Measurements from ENCODE around the gene CAPN3. TPM values are rescaled to one million over a fixed set of nuclear protein-coding genes. Genes with fewer than 3 reads are reported as not detected.

The CAPN3 gene
- polyA plus RNA-seq, 1 donor (not counting 4 experiments of a cell fraction or from before 2014, with no cell fraction given): 15.8 TPM

DNA sequence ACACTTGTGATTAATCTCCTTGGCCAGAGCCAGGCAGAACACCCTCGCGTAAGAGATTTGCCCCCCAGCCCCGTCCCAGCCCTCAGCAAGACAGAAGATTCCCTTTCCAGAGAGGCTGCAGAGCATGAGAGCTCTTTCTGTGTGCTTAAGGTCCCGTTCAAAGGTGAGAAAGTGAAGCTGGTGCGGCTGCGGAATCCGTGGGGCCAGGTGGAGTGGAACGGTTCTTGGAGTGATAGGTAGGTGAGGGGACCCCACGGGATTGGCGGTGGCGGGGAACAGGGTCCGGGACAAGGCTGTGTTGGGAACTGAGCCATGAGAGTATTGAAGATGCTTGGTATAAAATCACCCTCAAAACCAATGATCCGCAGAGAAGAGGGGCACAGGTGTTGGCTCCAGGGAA, 34.8 kb downstream of the CAPN3 start:
- peaks cover 0 to 5% of the 10 kb centered on the region in 2 experiments for H3K36me3 ChIP-seq (ENCODE audit: control insufficient read depth in 2 of 2, extremely low read depth in 1 of 2, insufficient read depth in 2 of 2, low read length in 2 of 2)
- H3K4me1 ChIP-seq (ENCODE audit: control insufficient read depth, extremely low read depth, insufficient read depth, low read length): no peaks in the 10 kb centered on the region
- H3K9me1 ChIP-seq (ENCODE audit: control insufficient read depth, extremely low read depth, insufficient read depth, low read length): no peaks in the 10 kb centered on the region
- DNase-seq (ENCODE audit: low read depth, low spot score) (no peak), FAIRE-seq (no peak)
- H3K79me2 ChIP-seq (ENCODE audit: control insufficient read depth, insufficient read depth, low read length): no peaks in the 10 kb centered on the region
- H3K27ac ChIP-seq (ENCODE audit: control insufficient read depth, insufficient read depth, low read length): no peak overlapping the region
- H2AFZ ChIP-seq (ENCODE audit: control insufficient read depth, low read length): no peak overlapping the region
- no peak overlapping the region for H3K9ac ChIP-seq (ENCODE audit: control insufficient read depth, extremely low read depth, insufficient read depth, low read length)
- TF ChIP-seq EZH2 (IDR thresholded peaks at IDR 0.05; ENCODE audit: low read length): no peak
- TF ChIP-seq, protein P1, sequence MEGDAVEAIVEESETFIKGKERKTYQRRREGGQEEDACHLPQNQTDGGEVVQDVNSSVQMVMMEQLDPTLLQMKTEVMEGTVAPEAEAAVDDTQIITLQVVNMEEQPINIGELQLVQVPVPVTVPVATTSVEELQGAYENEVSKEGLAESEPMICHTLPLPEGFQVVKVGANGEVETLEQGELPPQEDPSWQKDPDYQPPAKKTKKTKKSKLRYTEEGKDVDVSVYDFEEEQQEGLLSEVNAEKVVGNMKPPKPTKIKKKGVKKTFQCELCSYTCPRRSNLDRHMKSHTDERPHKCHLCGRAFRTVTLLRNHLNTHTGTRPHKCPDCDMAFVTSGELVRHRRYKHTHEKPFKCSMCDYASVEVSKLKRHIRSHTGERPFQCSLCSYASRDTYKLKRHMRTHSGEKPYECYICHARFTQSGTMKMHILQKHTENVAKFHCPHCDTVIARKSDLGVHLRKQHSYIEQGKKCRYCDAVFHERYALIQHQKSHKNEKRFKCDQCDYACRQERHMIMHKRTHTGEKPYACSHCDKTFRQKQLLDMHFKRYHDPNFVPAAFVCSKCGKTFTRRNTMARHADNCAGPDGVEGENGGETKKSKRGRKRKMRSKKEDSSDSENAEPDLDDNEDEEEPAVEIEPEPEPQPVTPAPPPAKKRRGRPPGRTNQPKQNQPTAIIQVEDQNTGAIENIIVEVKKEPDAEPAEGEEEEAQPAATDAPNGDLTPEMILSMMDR (optimal IDR thresholded peaks at IDR 0.05 in 1 of 3, IDR thresholded peaks at IDR 0.05 in 1 of 3, conservative IDR thresholded peaks at IDR 0.05 in 1 of 3; ENCODE audit: extremely low read depth in 1 of 3, insufficient read depth in 2 of 3, low read length in 3 of 3): no peak
- H3K9me3 ChIP-seq (ENCODE audit: control insufficient read depth, low read depth, low read length): no peaks in the 10 kb centered on the region
- dilution Hi-C loops (cut with MboI; ENCODE audit: extremely low pct_ligation_motif_present, low sequenced_read_pairs): no loop called here
- no peaks in the 10 kb centered on the region for H3K27me3 ChIP-seq (ENCODE audit: control insufficient read depth, extremely low read depth, insufficient read depth, low read length)
- no peak overlapping the region for H3K4me3 ChIP-seq (ENCODE audit: control insufficient read depth in 2 of 3, extremely low read depth in 1 of 3, insufficient read depth in 2 of 3, low read depth in 1 of 3, low read length in 3 of 3)
- no peaks in the 10 kb centered on the region for H4K20me1 ChIP-seq (ENCODE audit: control insufficient read depth, extremely low read depth, insufficient read depth, low read length)
- no peak overlapping the region for H3K4me2 ChIP-seq (ENCODE audit: control insufficient read depth, extremely low read depth, insufficient read depth, low read depth, low read length)

DNA sequence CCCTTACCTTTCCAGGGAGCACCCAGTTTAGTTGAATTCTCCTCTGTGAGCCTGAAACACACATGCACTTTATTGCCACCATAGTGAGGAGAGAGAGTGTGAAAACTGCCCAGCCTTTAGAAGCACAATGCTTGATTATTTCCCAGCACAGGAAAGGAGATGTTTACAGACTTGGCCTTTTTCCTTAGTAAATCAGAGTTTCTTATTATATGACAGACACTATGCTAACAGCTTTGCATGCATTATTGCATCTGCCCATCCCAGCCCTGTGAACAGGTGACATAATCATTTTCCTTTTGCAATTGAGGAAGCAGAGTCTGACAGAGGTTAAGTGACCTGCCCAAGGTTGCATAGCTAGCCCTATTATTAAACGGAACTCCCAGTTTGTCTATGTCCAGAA, 36.5 kb downstream of the CAPN3 start:
- TF ChIP-seq EZH2 (IDR thresholded peaks at IDR 0.05; ENCODE audit: low read length): no peak
- TF ChIP-seq, protein P1 (optimal IDR thresholded peaks at IDR 0.05 in 1 of 3, IDR thresholded peaks at IDR 0.05 in 1 of 3, conservative IDR thresholded peaks at IDR 0.05 in 1 of 3; ENCODE audit: extremely low read depth in 1 of 3, insufficient read depth in 2 of 3, low read length in 3 of 3): no peak
- Histone ChIP-seq H3K36me3 (ENCODE audit: control insufficient read depth in 2 of 2, extremely low read depth in 1 of 2, insufficient read depth in 2 of 2, low read length in 2 of 2) (peaks cover 0 to 14% of the 10 kb centered on the region in 2 experiments), H3K4me2 (ENCODE audit: control insufficient read depth, extremely low read depth, insufficient read depth, low read depth, low read length) (no peak overlapping the region), H3K4me3 (ENCODE audit: control insufficient read depth in 2 of 3, extremely low read depth in 1 of 3, insufficient read depth in 2 of 3, low read depth in 1 of 3, low read length in 3 of 3) (no peak overlapping the region), H2AFZ (ENCODE audit: control insufficient read depth, low read length) (no peak overlapping the region), H3K4me1 (ENCODE audit: control insufficient read depth, extremely low read depth, insufficient read depth, low read length) (no peaks in the 10 kb centered on the region), H3K27me3 (ENCODE audit: control insufficient read depth, extremely low read depth, insufficient read depth, low read length) (no peaks in the 10 kb centered on the region), H3K79me2 (ENCODE audit: control insufficient read depth, insufficient read depth, low read length) (no peaks in the 10 kb centered on the region), H3K9ac (ENCODE audit: control insufficient read depth, extremely low read depth, insufficient read depth, low read length) (no peak overlapping the region), H3K9me3 (ENCODE audit: control insufficient read depth, low read depth, low read length) (no peaks in the 10 kb centered on the region), H4K20me1 (ENCODE audit: control insufficient read depth, extremely low read depth, insufficient read depth, low read length) (no peaks in the 10 kb centered on the region), H3K9me1 (ENCODE audit: control insufficient read depth, extremely low read depth, insufficient read depth, low read length) (no peaks in the 10 kb centered on the region), H3K27ac (ENCODE audit: control insufficient read depth, insufficient read depth, low read length) (no peak overlapping the region)
- FAIRE-seq (no peak), DNase-seq (ENCODE audit: low read depth, low spot score) (no peak)
- dilution Hi-C loops (cut with MboI; ENCODE audit: extremely low pct_ligation_motif_present, low sequenced_read_pairs): no loop called here
